ENCODE results near the gene LRIT1.

LRIT1 gene

DNA sequence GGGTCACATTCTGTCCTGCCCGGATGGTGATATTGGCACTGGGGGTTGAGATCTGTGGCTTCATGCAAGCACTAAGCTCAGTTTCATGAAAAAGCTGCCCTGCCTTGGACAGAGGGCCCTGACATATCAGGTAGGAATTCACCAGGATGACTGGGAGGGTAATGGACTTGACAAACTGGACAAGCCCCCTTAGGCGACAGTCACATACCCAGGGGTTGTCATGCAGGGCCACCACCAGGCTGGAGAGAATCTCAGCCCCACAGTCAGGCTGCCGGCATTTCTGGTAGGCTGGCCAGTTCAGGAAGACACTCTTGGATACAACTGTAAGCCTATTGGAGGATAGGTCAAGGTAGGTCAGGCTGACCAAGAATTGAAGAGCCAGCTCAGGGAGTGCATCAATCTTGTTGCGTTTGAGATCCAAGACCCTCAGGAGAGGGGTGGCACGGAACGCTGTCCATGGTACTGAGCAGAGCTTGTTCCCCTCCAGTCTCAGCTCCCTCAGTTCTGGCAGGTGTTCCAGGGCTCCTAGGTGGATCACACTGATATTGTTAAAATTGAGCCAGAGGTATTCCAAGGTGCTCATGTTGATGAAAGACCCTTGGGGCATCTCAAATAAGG, 16.8 kb downstream of the LRIT1 start:
- H3K79me2 ChIP-seq (ENCODE audit: low read length): no peaks in the 10 kb centered on the region
- no peaks in the 10 kb centered on the region for H3K36me3 ChIP-seq (replicated peaks; ENCODE audit: low read depth, low read length)
- H3K27me3 ChIP-seq (ENCODE audit: low read depth, low read length): peaks cover 10% of the 10 kb centered on the region; the same call in 1 of the 2 replicates
- H3K9me3 ChIP-seq (ENCODE audit: insufficient read depth, low read length): 0 out of 2 replicates have a peak, but pooled peaks cover under 1% of the 10 kb centered on the region
- H3K4me3 ChIP-seq (ENCODE audit: low read length): no peak overlapping the region
- no peaks in the 10 kb centered on the region for H4K20me1 ChIP-seq (ENCODE audit: insufficient read depth, low read length)
- TF ChIP-seq CTCF (IDR thresholded peaks at IDR 0.05; ENCODE audit: low read depth, low read length): no peak
- no peak overlapping the region for H2AFZ ChIP-seq (ENCODE audit: low read depth, low read length)
- no peak overlapping the region for H3K9ac ChIP-seq (ENCODE audit: low read length)
- no peaks in the 10 kb centered on the region for H3K4me1 ChIP-seq (ENCODE audit: low read length)
- H3K27ac ChIP-seq (ENCODE audit: low read length): no peak overlapping the region
- no peak overlapping the region for H3K4me2 ChIP-seq (ENCODE audit: low read length)

DNA sequence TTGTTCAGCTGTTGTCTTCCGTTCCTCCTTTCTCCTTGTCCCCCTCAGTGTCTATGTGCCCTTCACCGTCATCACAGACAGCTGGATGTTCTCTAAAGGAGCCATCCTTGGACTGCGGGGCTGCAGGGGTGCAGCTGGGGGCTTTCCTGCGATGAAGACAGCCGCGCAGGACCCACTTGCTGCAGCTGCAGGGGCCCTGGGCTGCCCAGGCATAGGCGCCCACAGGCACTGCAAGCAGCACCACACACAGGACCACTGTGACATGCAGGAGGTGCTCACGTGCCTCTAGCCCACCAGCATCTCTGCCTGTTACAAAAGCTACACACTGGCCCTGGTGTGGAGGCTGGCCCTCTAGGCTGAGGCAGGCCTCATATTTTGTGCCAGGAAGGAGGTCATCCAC, 19.4 kb downstream of the LRIT1 start:
- no peaks in the 10 kb centered on the region for H3K4me1 ChIP-seq (ENCODE audit: low read length)
- no peak overlapping the region for H3K4me2 ChIP-seq (ENCODE audit: low read length)
- TF ChIP-seq CTCF (IDR thresholded peaks at IDR 0.05; ENCODE audit: low read depth, low read length): no peak
- TF ChIP-seq EZH2phosphoT487 (IDR thresholded peaks at IDR 0.05; ENCODE audit: low read depth): no peak
- H4K20me1 ChIP-seq (ENCODE audit: insufficient read depth, low read length): no peaks in the 10 kb centered on the region
- H3K4me3 ChIP-seq (ENCODE audit: low read length): no peak overlapping the region
- no peaks in the 10 kb centered on the region for H3K79me2 ChIP-seq (ENCODE audit: low read length)
- no peaks in the 10 kb centered on the region for H3K36me3 ChIP-seq (replicated peaks; ENCODE audit: low read depth, low read length)
- H2AFZ ChIP-seq (ENCODE audit: low read depth, low read length): no peak overlapping the region
- 0 out of 2 replicates have a peak, but pooled peaks cover 3% of the 10 kb centered on the region for H3K27me3 ChIP-seq (ENCODE audit: low read depth, low read length)
- no peak overlapping the region for H3K9ac ChIP-seq (ENCODE audit: low read length)
- H3K27ac ChIP-seq (ENCODE audit: low read length): no peak overlapping the region
- 0 out of 2 replicates have a peak, but pooled peaks cover 4% of the 10 kb centered on the region for H3K9me3 ChIP-seq (ENCODE audit: insufficient read depth, low read length)

DNA sequence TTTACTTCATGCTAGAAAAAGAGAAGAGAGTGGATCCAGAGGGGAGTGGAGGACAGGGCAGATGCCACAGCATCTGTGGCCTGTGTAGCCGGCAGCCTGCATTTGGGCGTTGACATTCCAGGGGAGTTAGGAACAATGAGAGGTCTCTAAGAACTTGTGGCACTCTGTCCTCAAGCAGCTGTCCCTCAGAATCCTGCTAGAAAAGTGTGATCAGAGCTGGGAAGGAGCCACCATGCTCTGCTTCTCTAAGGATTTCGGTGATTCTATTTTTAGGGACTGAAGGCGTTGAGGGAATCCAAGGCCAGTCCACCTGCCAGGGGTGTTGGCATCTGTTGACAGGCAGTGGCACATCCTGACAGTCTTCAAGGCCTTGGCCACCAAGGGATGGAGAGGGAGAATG, 23.6 kb downstream of the LRIT1 start:
- H3K27me3 ChIP-seq (ENCODE audit: low read depth, low read length): no peaks in the 10 kb centered on the region
- no peaks in the 10 kb centered on the region for H3K79me2 ChIP-seq (ENCODE audit: low read length)
- no peaks in the 10 kb centered on the region for H4K20me1 ChIP-seq (ENCODE audit: insufficient read depth, low read length)
- TF ChIP-seq CTCF (IDR thresholded peaks at IDR 0.05; ENCODE audit: low read depth, low read length) (no peak), EZH2phosphoT487 (IDR thresholded peaks at IDR 0.05; ENCODE audit: low read depth) (no peak)
- H3K27ac ChIP-seq (ENCODE audit: low read length): no peak overlapping the region
- 0 out of 2 replicates have a peak, but pooled peaks cover 4% of the 10 kb centered on the region for H3K4me1 ChIP-seq (ENCODE audit: low read length)
- no peak overlapping the region for H3K4me2 ChIP-seq (ENCODE audit: low read length)
- no peak overlapping the region for H3K4me3 ChIP-seq (ENCODE audit: low read length)
- no peak overlapping the region for H2AFZ ChIP-seq (ENCODE audit: low read depth, low read length)
- no peaks in the 10 kb centered on the region for H3K36me3 ChIP-seq (replicated peaks; ENCODE audit: low read depth, low read length)
- no peak overlapping the region for H3K9ac ChIP-seq (ENCODE audit: low read length)
- H3K9me3 ChIP-seq (ENCODE audit: insufficient read depth, low read length): 0 out of 2 replicates have a peak, but pooled peaks cover 4% of the 10 kb centered on the region

- Histone ChIP-seq H3K4me3 (ENCODE audit: low read length) (no peak overlapping the region), H3K4me2 (ENCODE audit: low read length) (no peak overlapping the region), H3K27me3 (ENCODE audit: low read depth, low read length) (no peaks in the 10 kb centered on the region), H3K4me1 (ENCODE audit: low read length) (0 out of 2 replicates have a peak, but pooled peaks cover 4% of the 10 kb centered on the region), H3K9ac (ENCODE audit: low read length) (no peak overlapping the region), H3K9me3 (ENCODE audit: insufficient read depth, low read length) (0 out of 2 replicates have a peak, but pooled peaks cover 4% of the 10 kb centered on the region), H4K20me1 (ENCODE audit: insufficient read depth, low read length) (no peaks in the 10 kb centered on the region), H3K36me3 (replicated peaks; ENCODE audit: low read depth, low read length) (no peaks in the 10 kb centered on the region), H3K79me2 (ENCODE audit: low read length) (no peaks in the 10 kb centered on the region), H3K27ac (ENCODE audit: low read length) (no peak overlapping the region), H2AFZ (ENCODE audit: low read depth, low read length) (no peak overlapping the region)
- no peak for TF ChIP-seq EZH2phosphoT487 (IDR thresholded peaks at IDR 0.05; ENCODE audit: low read depth)
- TF ChIP-seq CTCF (IDR thresholded peaks at IDR 0.05; ENCODE audit: low read depth, low read length): no peak
These were observed 24.5 kb downstream of the LRIT1 start for GRCh38 chr10:84216834-84217233.

Measured in OCI-LY3 (cell line).